IPS-NIHi7 (cell line): ENCODE results near the gene CATSPERD.

Experiments used
- DNase-seq: peaks from one replicate; pipeline ENCODE4 v3.0.0; 2012; ENCODE audit warnings: mixed read lengths; ENCODE audit errors: extremely low spot score

Gene CATSPERD

DNA sequence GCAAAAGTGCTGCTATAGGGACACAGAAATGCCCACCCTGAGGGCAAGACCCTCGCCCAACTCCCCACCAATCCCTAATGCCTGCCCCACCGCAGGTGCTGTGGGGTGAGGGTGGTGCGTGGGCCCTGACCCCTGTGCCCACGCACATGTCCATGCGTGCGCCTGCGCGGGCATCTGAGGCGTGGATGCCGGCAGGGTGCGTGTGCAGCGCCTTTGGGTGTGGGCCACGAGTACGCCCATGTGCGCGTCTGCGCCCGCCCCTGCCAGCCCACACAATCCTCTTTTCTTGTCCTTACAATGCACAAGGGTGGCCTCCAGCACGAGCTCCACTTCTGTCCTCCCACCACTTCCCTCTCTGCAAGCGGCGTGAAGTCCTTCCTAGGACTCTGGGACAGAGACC lies 104.7 kb downstream of the CATSPERD start:
- no peak for DNase-seq

DNA sequence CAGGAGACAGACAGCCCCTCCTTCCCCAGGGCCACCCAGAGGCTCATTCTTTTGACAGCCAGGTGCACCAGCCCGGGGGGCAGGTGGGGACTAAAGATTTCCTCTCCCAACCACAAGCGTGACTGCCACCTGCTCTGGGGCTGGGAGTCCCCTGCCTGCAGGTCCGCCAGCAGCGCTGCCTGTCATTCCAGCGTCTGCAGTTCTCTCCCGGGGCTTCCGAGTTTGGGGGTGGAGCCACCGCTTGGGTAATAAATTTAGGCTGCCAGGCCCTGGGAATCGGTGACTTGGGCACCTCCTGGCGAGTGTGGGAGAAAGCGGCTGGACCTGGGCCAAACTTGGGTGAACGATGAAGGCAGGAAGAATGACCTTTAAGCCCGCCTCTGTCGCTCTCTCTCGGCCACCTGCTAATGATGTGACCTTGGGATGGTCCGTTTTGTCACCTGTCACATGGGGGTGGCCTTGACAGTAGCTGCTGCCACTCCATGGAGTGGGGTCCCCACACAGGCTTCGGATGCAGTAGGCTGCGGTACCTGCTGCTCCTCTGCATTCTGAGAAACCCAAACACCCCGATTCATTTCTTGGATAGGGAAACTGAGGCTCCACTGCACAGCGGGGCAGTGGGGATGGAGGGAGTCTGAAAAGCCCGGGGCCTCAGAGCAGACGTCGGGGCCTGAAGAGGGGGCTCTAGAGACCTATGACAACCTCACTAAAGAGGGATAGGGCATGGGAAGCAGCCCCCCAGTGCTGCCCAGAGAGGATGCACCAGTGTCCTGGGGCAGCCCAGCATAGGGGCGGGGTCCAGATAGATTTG lies 106.3 kb downstream of the CATSPERD start:
- DNase-seq = peak; percentile 64

DNA sequence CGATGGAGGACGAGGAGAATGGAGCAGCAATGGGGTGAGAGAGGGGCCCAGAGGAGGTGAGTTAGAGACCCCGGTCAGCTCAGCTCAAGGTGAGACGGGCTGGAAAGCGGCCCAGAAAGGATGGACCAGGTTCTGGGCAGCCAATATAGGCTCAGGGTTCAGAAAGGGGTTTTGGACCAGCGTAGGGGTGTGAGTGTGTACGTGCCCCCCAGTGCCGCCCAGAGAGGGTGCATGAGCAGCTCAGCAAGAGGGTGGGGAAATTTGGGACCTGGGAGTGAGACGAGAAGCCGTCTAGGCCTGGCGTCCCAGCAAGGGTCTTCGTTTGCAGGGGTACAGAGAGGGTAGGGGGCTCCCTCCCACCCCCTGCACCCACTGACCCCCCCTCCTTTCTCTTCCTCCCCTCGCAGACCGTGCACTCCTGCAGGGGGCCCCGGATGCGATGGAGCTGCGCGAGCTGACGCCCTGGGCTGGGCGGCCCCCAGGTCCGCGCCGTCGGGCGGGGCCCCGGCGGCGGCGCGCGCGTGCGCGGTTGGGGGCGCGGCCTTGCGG lies 107.0 kb downstream of the CATSPERD start:
- DNase-seq = no peak

DNA sequence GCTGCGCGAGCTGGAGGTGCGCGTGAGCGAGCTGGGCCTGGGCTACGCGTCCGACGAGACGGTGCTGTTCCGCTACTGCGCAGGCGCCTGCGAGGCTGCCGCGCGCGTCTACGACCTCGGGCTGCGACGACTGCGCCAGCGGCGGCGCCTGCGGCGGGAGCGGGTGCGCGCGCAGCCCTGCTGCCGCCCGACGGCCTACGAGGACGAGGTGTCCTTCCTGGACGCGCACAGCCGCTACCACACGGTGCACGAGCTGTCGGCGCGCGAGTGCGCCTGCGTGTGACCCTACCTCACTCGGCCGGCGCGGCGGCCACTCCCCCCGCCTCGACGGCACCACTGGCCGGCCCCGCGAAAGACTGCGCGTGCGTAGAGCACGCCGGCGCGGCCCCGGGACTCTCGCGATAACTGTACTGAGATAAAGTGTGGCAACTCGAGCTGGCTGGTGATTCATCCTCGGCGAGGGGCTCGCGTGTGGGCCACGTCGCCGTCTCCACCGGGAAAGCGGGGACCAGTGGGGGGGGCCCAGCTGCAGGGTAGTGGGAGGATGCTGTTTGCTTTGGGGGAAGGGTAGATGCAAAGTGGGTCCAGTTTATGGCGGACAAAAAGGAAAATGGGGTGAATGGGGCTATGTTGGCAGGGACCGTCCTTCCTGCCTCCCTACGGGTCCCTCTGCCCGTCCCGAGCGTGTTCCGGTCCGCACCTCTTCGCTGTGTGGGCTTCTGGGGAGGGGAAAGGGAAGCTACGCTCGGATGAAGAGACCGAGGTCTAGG lies 107.6 kb downstream of the CATSPERD start:
- peak; percentile 98 for DNase-seq
